Prostate gland (tissue), 1 donor: ENCODE results near the gene CLIC5.

Source experiments
- POLR2A ChIP-seq: fragments of 450-650 bp; IDR thresholded peaks from one replicate; pipeline ENCODE4 v1.6.1; 2016; ENCODE audit warnings: antibody characterized with exemption, mild to moderate bottlenecking
- POLR2AphosphoS5 ChIP-seq: sonication (generic); formaldehyde crosslinking; IDR thresholded peaks from one replicate; pipeline ENCODE4 v1.6.1; 2017; ENCODE audit warnings: antibody characterized with exemption

- TF ChIP-seq POLR2A (no peak), POLR2AphosphoS5 (no peak)
Observed at GRCh38 chr6:45870531-45870930, 145.1 kb downstream of the CLIC5 start.
